Measurements from ENCODE around the gene MARCHF4. TPM values are rescaled to one million over a fixed set of nuclear protein-coding genes. Genes with fewer than 3 reads are reported as not detected.

MARCHF4 gene
- total RNA-seq (2014; rRNA removed; shearing (Covaris generic)), result 1.1 and 1.2 TPM in 2 replicates
- 0.45 and 0.70 TPM in 2 replicates for polyA plus RNA-seq (2016; fragmentation: Nextera tagmentation; extraction: Ambion mirVana)
- long read RNA-seq, result 0 reads

- no peaks in the 10 kb centered on the region for H3K9me3 Mint-ChIP-seq
- 0 out of 2 replicates have a peak, but pooled peaks cover 5% of the 10 kb centered on the region for H3F3A ChIP-seq (replicated peaks; ENCODE audit: low read depth)
- peak within 1 kb of the TSS; percentile 87 for H3K4me3 Mint-ChIP-seq
- H3K27me3 Mint-ChIP-seq (ENCODE audit: insufficient read depth, low read depth, poor library complexity), result peaks cover 33% of the 10 kb centered on the region
- peaks cover 36% of the 10 kb centered on the region for H3K4me1 Mint-ChIP-seq
- H3K27ac ChIP-seq (ENCODE audit: low read depth), result no peak within 1 kb of the TSS
- H3K36me3 ChIP-seq (ENCODE audit: insufficient read depth), result no peaks in the 10 kb centered on the region
- peak within 1 kb of the TSS; percentile 95 for H3K4me2 ChIP-seq
- no peaks in the 10 kb centered on the region for H3K79me2 ChIP-seq (replicated peaks; ENCODE audit: insufficient read depth)
- no peaks in the 10 kb centered on the region; the same call in 2 of the 3 replicates for H3K36me3 Mint-ChIP-seq (ENCODE audit: low read depth)
- no peak within 1 kb of the TSS for H3K27ac Mint-ChIP-seq
- peak; percentile 93 for DNase-seq (ENCODE audit: low spot score)
- H4K20me1 ChIP-seq (replicated peaks; ENCODE audit: insufficient read depth), result no peaks in the 10 kb centered on the region
- peak within 1 kb of the TSS; percentile 93 for H2AFZ ChIP-seq
- H3K9me2 ChIP-seq (ENCODE audit: insufficient read depth), result no peaks in the 10 kb centered on the region
- peaks cover 21% of the 10 kb centered on the region for H3K4me1 ChIP-seq (ENCODE audit: insufficient read depth)
- peak; percentile 74 for ATAC-seq
- peak within 1 kb of the TSS; percentile 68 for H3K4me3 ChIP-seq
- H3K27me3 ChIP-seq (ENCODE audit: insufficient read depth), result peaks cover 43% of the 10 kb centered on the region
- TF ChIP-seq EZH2phosphoT487 (IDR thresholded peaks at IDR 0.05; ENCODE audit: unreplicated experiment) (no peak), NANOG (IDR thresholded peaks at IDR 0.05; ENCODE audit: borderline replicate concordance) (no peak), JUNB (IDR thresholded peaks at IDR 0.05; ENCODE audit: unreplicated experiment) (no peak), STAT1 (IDR thresholded peaks at IDR 0.05; ENCODE audit: unreplicated experiment) (no peak), ZNF331 (CRISPR knock-in tag; IDR thresholded peaks at IDR 0.05; ENCODE audit: low read depth) (peak; percentile 40; the same call in 1 of the 2 replicates), EZH2 (IDR thresholded peaks at IDR 0.05; ENCODE audit: low read depth, unreplicated experiment) (no peak), ZNF114 (CRISPR knock-in tag; IDR thresholded peaks at IDR 0.05) (peak; percentile 87), CREB1 (CRISPR knock-in tag; IDR thresholded peaks at IDR 0.05; ENCODE audit: low read depth) (peak; percentile 95), POLR2AphosphoS5 (IDR thresholded peaks at IDR 0.05; ENCODE audit: low read depth) (0 out of 2 replicates have a peak, but pooled peaks have one; percentile 23), ETS1 (IDR thresholded peaks at IDR 0.05) (0 out of 2 replicates have a peak, but pooled peaks have one; percentile 30)
- TF ChIP-seq, protein P1, sequence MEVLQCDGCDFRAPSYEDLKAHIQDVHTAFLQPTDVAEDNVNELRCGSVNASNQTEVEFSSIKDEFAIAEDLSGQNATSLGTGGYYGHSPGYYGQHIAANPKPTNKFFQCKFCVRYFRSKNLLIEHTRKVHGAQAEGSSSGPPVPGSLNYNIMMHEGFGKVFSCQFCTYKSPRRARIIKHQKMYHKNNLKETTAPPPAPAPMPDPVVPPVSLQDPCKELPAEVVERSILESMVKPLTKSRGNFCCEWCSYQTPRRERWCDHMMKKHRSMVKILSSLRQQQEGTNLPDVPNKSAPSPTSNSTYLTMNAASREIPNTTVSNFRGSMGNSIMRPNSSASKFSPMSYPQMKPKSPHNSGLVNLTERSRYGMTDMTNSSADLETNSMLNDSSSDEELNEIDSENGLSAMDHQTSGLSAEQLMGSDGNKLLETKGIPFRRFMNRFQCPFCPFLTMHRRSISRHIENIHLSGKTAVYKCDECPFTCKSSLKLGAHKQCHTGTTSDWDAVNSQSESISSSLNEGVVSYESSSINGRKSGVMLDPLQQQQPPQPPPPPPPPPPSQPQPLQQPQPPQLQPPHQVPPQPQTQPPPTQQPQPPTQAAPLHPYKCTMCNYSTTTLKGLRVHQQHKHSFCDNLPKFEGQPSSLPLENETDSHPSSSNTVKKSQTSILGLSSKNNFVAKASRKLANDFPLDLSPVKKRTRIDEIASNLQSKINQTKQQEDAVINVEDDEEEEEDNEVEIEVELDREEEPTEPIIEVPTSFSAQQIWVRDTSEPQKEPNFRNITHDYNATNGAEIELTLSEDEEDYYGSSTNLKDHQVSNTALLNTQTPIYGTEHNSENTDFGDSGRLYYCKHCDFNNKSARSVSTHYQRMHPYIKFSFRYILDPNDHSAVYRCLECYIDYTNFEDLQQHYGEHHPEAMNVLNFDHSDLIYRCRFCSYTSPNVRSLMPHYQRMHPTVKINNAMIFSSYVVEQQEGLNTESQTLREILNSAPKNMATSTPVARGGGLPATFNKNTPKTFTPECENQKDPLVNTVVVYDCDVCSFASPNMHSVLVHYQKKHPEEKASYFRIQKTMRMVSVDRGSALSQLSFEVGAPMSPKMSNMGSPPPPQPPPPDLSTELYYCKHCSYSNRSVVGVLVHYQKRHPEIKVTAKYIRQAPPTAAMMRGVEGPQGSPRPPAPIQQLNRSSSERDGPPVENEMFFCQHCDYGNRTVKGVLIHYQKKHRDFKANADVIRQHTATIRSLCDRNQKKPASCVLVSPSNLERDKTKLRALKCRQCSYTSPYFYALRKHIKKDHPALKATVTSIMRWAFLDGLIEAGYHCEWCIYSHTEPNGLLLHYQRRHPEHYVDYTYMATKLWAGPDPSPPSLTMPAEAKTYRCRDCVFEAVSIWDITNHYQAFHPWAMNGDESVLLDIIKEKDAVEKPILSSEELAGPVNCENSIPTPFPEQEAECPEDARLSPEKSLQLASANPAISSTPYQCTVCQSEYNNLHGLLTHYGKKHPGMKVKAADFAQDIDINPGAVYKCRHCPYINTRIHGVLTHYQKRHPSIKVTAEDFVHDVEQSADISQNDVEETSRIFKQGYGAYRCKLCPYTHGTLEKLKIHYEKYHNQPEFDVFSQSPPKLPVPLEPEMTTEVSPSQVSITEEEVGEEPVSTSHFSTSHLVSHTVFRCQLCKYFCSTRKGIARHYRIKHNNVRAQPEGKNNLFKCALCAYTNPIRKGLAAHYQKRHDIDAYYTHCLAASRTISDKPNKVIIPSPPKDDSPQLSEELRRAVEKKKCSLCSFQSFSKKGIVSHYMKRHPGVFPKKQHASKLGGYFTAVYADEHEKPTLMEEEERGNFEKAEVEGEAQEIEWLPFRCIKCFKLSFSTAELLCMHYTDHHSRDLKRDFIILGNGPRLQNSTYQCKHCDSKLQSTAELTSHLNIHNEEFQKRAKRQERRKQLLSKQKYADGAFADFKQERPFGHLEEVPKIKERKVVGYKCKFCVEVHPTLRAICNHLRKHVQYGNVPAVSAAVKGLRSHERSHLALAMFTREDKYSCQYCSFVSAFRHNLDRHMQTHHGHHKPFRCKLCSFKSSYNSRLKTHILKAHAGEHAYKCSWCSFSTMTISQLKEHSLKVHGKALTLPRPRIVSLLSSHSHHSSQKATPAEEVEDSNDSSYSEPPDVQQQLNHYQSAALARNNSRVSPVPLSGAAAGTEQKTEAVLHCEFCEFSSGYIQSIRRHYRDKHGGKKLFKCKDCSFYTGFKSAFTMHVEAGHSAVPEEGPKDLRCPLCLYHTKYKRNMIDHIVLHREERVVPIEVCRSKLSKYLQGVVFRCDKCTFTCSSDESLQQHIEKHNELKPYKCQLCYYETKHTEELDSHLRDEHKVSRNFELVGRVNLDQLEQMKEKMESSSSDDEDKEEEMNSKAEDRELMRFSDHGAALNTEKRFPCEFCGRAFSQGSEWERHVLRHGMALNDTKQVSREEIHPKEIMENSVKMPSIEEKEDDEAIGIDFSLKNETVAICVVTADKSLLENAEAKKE (CRISPR knock-in tag; IDR thresholded peaks at IDR 0.05), result peak; percentile 13; the same call in 1 of the 2 replicates
- TF ChIP-seq, protein P2, sequence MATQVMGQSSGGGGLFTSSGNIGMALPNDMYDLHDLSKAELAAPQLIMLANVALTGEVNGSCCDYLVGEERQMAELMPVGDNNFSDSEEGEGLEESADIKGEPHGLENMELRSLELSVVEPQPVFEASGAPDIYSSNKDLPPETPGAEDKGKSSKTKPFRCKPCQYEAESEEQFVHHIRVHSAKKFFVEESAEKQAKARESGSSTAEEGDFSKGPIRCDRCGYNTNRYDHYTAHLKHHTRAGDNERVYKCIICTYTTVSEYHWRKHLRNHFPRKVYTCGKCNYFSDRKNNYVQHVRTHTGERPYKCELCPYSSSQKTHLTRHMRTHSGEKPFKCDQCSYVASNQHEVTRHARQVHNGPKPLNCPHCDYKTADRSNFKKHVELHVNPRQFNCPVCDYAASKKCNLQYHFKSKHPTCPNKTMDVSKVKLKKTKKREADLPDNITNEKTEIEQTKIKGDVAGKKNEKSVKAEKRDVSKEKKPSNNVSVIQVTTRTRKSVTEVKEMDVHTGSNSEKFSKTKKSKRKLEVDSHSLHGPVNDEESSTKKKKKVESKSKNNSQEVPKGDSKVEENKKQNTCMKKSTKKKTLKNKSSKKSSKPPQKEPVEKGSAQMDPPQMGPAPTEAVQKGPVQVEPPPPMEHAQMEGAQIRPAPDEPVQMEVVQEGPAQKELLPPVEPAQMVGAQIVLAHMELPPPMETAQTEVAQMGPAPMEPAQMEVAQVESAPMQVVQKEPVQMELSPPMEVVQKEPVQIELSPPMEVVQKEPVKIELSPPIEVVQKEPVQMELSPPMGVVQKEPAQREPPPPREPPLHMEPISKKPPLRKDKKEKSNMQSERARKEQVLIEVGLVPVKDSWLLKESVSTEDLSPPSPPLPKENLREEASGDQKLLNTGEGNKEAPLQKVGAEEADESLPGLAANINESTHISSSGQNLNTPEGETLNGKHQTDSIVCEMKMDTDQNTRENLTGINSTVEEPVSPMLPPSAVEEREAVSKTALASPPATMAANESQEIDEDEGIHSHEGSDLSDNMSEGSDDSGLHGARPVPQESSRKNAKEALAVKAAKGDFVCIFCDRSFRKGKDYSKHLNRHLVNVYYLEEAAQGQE (IDR thresholded peaks at IDR 0.05; ENCODE audit: unreplicated experiment), result peak; percentile 99
These were observed at the start of gene MARCHF4 for GRCh38 chr2:216371721-216372702. Gene MARCHF4, minus strand, starts transcription at chr2:216372483. Its CDS starts 2,223 bp downstream, at chr2:216370260.
